H9 (cell line): ENCODE data around the gene LRP1B. TPM values are rescaled to one million over a fixed set of nuclear protein-coding genes. Genes with fewer than 3 reads are reported as not detected.

Source experiments
- DNase-seq: peaks from one replicate; pipeline ENCODE4 v3.0.0-alpha.2; 2017
- H2AFZ ChIP-seq: one replicate; pipeline ENCODE4 v1.6.1; 2013; ENCODE audit warnings: mild to moderate bottlenecking, low read length, control low read depth, moderate library complexity
- H2AK5ac ChIP-seq: 2 replicates; pipeline ENCODE4 v1.6.1; 2013; ENCODE audit warnings: low read length, control low read depth, mixed read lengths; ENCODE audit not compliant: insufficient read length
- H2BK120ac ChIP-seq: one replicate; pipeline ENCODE4 v1.6.1; 2013; ENCODE audit warnings: low read depth, mild to moderate bottlenecking, low read length, control low read depth, inconsistent platforms; ENCODE audit not compliant: poor library complexity, severe bottlenecking
- H2BK12ac ChIP-seq: 2 replicates; pipeline ENCODE4 v1.6.1; 2013; ENCODE audit warnings: low read length, control low read depth, mixed read lengths, low read depth; ENCODE audit not compliant: insufficient read length
- H2BK15ac ChIP-seq: 2 replicates; pipeline ENCODE4 v1.6.1; 2013; ENCODE audit warnings: low read depth, low read length, control low read depth
- H2BK20ac ChIP-seq: one replicate; pipeline ENCODE4 v1.6.1; 2013; ENCODE audit warnings: low read depth, mild to moderate bottlenecking, low read length, control low read depth, inconsistent platforms; ENCODE audit not compliant: poor library complexity, severe bottlenecking
- H2BK5ac ChIP-seq: 2 replicates; pipeline ENCODE4 v1.6.1; 2013; ENCODE audit warnings: low read length, control low read depth, mixed read lengths; ENCODE audit not compliant: insufficient read length
- H3K14ac ChIP-seq: 2 replicates; pipeline ENCODE4 v1.6.1; 2013; ENCODE audit warnings: low read length, control low read depth; ENCODE audit not compliant: insufficient read depth
- H3K18ac ChIP-seq: 2 replicates; pipeline ENCODE4 v1.6.1; 2013; ENCODE audit warnings: low read depth, mild to moderate bottlenecking, mixed read lengths, low read length, control low read depth; ENCODE audit not compliant: insufficient read length
- H3K23ac ChIP-seq: 2 replicates; pipeline ENCODE4 v1.6.1; 2013; ENCODE audit warnings: low read length, control low read depth, mixed read lengths, low read depth; ENCODE audit not compliant: insufficient read length
- H3K23me2 ChIP-seq: 2 replicates; pipeline ENCODE4 v1.6.1; 2013; ENCODE audit warnings: low read depth, mild to moderate bottlenecking, mixed read lengths, low read length, control low read depth; ENCODE audit not compliant: insufficient read length, poor library complexity, severe bottlenecking
- H3K27ac ChIP-seq: 2 replicates; pipeline ENCODE4 v1.5.1; 2013; ENCODE audit warnings: low read length, control low read depth, mixed read lengths, low read depth; ENCODE audit not compliant: insufficient read length
- H3K27me3 ChIP-seq: 2 replicates; pipeline ENCODE4 v1.6.1; 2013; ENCODE audit warnings: low read length, control low read depth, inconsistent platforms; ENCODE audit not compliant: insufficient read depth
- H3K4ac ChIP-seq: 2 replicates; pipeline ENCODE4 v1.6.1; 2013; ENCODE audit warnings: low read depth, mild to moderate bottlenecking, control low read depth, inconsistent platforms, low read length, moderate library complexity
- H3K4me1 ChIP-seq: 2 replicates; pipeline ENCODE4 v1.6.1; 2013; ENCODE audit warnings: low read length, control low read depth, inconsistent platforms; ENCODE audit not compliant: insufficient read depth
- H3K4me2 ChIP-seq: 2 replicates; pipeline ENCODE4 v1.6.1; 2013; ENCODE audit warnings: low read length, control low read depth, mixed read lengths; ENCODE audit not compliant: insufficient read length, insufficient read depth
- H3K56ac ChIP-seq: 2 replicates; pipeline ENCODE4 v1.6.1; 2013; ENCODE audit warnings: low read depth, mild to moderate bottlenecking, mixed read lengths, low read length, control low read depth; ENCODE audit not compliant: insufficient read length
- H3K79me1 ChIP-seq: 2 replicates; pipeline ENCODE4 v1.6.1; 2013; ENCODE audit warnings: low read depth, mild to moderate bottlenecking, moderate library complexity, low read length, control low read depth, inconsistent platforms; ENCODE audit not compliant: insufficient read depth, poor library complexity, severe bottlenecking
- H3K79me2 ChIP-seq: 2 replicates; pipeline ENCODE4 v1.6.1; 2013; ENCODE audit warnings: low read length, control low read depth, inconsistent platforms; ENCODE audit not compliant: insufficient read depth
- H3K9ac ChIP-seq: 2 replicates; pipeline ENCODE4 v1.6.1; 2013; ENCODE audit warnings: low read length, control low read depth, mixed read lengths; ENCODE audit not compliant: insufficient read length; ENCODE audit errors: extremely low read depth
- H3K9me3 ChIP-seq: one replicate; pipeline ENCODE4 v1.6.1; 2013; ENCODE audit warnings: low read depth, low read length, inconsistent platforms; ENCODE audit not compliant: control insufficient read depth
- H3T11ph ChIP-seq: one replicate; pipeline ENCODE4 v1.6.1; 2013; ENCODE audit warnings: mild to moderate bottlenecking, low read length, control low read depth, inconsistent platforms
- H4K20me1 ChIP-seq: one replicate; pipeline ENCODE4 v1.6.1; 2013; ENCODE audit not compliant: control insufficient read depth, insufficient read length, insufficient read depth
- H4K5ac ChIP-seq: 2 replicates; pipeline ENCODE4 v1.6.1; 2013; ENCODE audit warnings: low read depth, mild to moderate bottlenecking, mixed read lengths, low read length, control low read depth; ENCODE audit not compliant: insufficient read length
- H4K8ac ChIP-seq: replicated peaks from 2 replicates; pipeline ENCODE4 v1.6.1; 2013; ENCODE audit warnings: low read length, control low read depth, mixed read lengths, low read depth; ENCODE audit not compliant: insufficient read length
- H4K91ac ChIP-seq: 2 replicates; pipeline ENCODE4 v1.6.1; 2013; ENCODE audit warnings: low read depth, mild to moderate bottlenecking, moderate library complexity, mixed read lengths, low read length, control low read depth; ENCODE audit not compliant: insufficient read length
- H3K27ac Mint-ChIP-seq, 3 experiments: 2 replicates in 2 of 3; 3 replicates in 1 of 3; pipeline ENCODE4 v1.8.0; 2020 to 2021; ENCODE audit warnings: mixed read lengths in 3 of 3, mild to moderate bottlenecking in 1 of 3, moderate library complexity in 1 of 3
- H3K27me3 Mint-ChIP-seq: 2 replicates; pipeline ENCODE4 v1.8.0; 2021; ENCODE audit warnings: low read depth, mild to moderate bottlenecking, moderate library complexity, mixed read lengths
- H3K36me3 Mint-ChIP-seq, 3 experiments: 2 replicates in 2 of 3; 3 replicates in 1 of 3; pipeline ENCODE4 v1.8.0; 2020 to 2021; ENCODE audit warnings: low read depth in 3 of 3, mixed read lengths in 3 of 3; ENCODE audit not compliant: insufficient read depth in 1 of 3
- H3K4me1 Mint-ChIP-seq, 2 experiments: 2 replicates each; pipeline ENCODE4 v1.8.0; 2020; ENCODE audit warnings: mixed read lengths in 2 of 2
- H3K4me3 Mint-ChIP-seq, 2 experiments: 2 replicates in 1 of 2; 3 replicates in 1 of 2; pipeline ENCODE4 v1.8.0; 2020 to 2021; ENCODE audit warnings: mild to moderate bottlenecking in 2 of 2, mixed read lengths in 2 of 2, moderate library complexity in 1 of 2
- H3K9me3 Mint-ChIP-seq, 2 experiments: 2 replicates in 1 of 2; 3 replicates in 1 of 2; pipeline ENCODE4 v1.8.0; 2020; ENCODE audit warnings: mild to moderate bottlenecking in 2 of 2, mixed read lengths in 2 of 2, moderate library complexity in 1 of 2
- CTCF ChIP-seq: fragments of 200-600 bp; sonication (generic); conservative IDR thresholded peaks from 3 replicates; pipeline ENCODE4 v1.8.0; 2021; ENCODE audit warnings: antibody characterized with exemption, mild to moderate bottlenecking
- WGBS: extraction: QIAGEN DNeasy Blood & Tissue Kit; methylation state at CpG from one replicate; pipeline ENCODE4 v1.1.7; 2013; ENCODE audit warnings: missing lambda C conversion rate, low lambda C conversion rate, mixed read lengths; ENCODE audit not compliant: insufficient read length; ENCODE audit errors: extremely low coverage; 5-methylcytosine and 5-hydroxymethylcytosine counted together
- total RNA-seq: library from RNA; stranded (reverse); gene quantifications from 2 replicates; pipeline ENCODE4 v1.2.1, GENCODE V29; 2021

The LRP1B gene
- total RNA-seq, 1 experiment from 2014 or later, result not detected

GRCh38 chr2:140506606-140507005, 1624.2 kb downstream of the LRP1B start:
- Histone ChIP-seq H3K23me2 (no peaks in the 10 kb centered on the region), H4K5ac (no peak overlapping the region), H2BK15ac (no peak overlapping the region), H3K23ac (no peak overlapping the region), H3K4me1 (no peaks in the 10 kb centered on the region), H3K9me3 (no peaks in the 10 kb centered on the region), H2AK5ac (no peak overlapping the region), H4K91ac (no peak overlapping the region), H3K79me2 (no peaks in the 10 kb centered on the region), H3T11ph (no peak overlapping the region), H3K27me3 (no peaks in the 10 kb centered on the region), H3K27ac (no peak overlapping the region), H3K4ac (no peak overlapping the region), H2BK20ac (no peak overlapping the region), H2BK5ac (no peak overlapping the region), H3K79me1 (no peaks in the 10 kb centered on the region), H3K4me2 (no peak overlapping the region), H2BK120ac (no peak overlapping the region), H3K9ac (no peak overlapping the region), H4K20me1 (no peaks in the 10 kb centered on the region), H3K56ac (no peak overlapping the region), H2BK12ac (no peak overlapping the region), H4K8ac (no peak overlapping the region), H3K14ac (no peak overlapping the region), H2AFZ (no peak overlapping the region), H3K18ac (no peak overlapping the region)
- Mint-ChIP-seq H3K9me3 (no peaks in the 10 kb centered on the region; a peak in 1 of 5 replicates), H3K4me3 (no peak overlapping the region), H3K4me1 (no peaks in the 10 kb centered on the region), H3K36me3 (no peaks in the 10 kb centered on the region), H3K27me3 (no peaks in the 10 kb centered on the region), H3K27ac (no peak overlapping the region)
- no CpG with 5 or more reads among the region's 2 CpGs for WGBS
- TF ChIP-seq CTCF, result no peak
- no peak for DNase-seq
